GM19023 (cell line): Measurements from ENCODE around the gene TLE4.
A peak's percentile ranks its signal among the peaks of the same experiment; 100 is the strongest.

Experiments used
- ATAC-seq: cut with Tn5 transposase; IDR thresholded peaks from one replicate; pipeline ENCODE4 v1.9.1; 2021; ENCODE audit warnings: mild to moderate bottlenecking, moderate library complexity; ENCODE audit not compliant: unreplicated experiment

TLE4 gene

DNA sequence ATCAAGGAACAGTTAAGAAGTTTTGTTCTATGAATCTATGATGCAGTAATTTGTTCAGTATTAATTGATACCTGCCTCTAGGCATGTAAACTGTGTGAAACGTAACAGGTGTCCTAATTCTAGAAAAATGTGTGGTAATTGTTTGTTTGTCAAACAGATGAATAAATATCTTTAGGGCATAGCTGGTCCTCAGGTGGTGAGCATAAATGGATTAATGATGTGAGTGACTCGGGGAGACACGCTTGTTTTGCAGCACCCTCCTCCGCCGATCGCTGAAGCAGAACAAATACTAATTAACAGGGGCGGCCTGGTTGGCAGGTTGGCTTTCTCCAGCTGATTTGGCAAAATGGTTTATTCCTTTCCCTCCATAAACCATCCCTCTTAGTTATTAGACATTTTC lies 88.8 kb downstream of the TLE4 start:
- no peak for ATAC-seq

DNA sequence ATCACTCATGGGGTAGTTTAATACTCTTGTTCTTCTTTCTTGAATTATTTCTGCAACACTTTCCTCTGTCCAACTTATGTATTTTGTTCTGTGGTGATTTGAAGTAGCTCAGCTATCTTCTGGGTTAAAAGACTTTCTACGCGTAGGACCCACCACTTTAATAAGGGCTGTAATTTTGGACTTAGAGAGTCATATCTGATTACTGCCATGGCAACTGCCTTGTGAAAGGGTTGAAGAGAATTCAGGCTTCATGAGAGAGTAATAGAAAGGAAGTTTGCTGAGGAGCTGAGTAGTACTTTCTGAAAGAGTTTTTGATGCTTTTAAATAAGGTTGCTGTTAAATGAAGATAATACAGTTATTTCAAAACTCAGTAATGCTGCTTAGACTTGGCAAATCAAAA lies 89.5 kb downstream of the TLE4 start:
- ATAC-seq, result no peak

DNA sequence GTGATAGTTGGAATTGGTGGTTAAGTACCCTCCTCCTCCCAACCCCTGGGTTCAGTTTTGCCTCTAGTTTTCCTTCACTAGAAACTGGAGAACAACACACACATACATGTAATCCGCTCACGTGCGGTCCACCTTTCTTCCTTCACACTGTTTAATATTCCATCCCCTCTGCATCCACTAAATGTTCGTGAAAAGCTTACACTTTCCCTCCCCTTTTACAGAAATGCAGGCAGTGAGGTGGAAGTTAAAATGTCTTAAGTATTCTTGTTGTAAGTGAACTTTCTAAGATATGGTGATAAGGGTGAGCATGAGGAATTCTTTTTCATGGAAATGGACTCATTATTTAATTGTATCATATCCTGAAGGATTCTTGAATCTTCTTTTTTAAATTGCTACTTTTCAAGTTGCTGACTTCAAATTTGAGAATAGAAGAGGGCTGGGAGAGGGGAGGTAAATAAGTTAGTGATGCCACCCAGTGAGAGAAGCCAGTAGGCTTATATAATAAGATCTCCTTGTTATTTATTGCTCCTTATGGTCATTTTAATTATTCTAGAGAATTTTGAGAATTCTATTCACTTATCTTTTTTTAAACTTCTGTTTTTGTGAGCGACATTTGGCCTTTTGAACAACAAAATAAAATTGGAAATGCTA lies 90.2 kb downstream of the TLE4 start:
- ATAC-seq, result no peak

DNA sequence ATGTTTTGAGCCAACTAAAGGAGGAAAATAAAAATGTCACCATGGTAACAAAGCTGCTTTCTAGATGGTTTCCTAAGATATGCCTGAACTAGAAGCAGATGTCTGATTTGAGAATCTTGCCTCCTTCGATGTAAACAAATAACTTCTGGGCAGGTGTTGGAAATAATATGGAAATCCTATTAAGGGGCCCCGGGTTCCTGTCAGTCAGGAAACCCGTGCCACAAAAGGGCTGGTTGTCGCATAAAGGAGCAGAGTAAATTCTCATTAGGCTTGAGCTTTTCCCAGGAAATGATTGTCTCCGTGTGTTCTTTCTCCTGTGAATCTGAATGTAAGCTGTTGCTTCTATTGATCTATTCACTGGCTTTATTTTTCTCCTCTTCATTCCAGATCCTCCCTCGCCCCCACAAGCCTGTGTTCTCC lies 90.8 kb downstream of the TLE4 start:
- ATAC-seq, result no peak

DNA sequence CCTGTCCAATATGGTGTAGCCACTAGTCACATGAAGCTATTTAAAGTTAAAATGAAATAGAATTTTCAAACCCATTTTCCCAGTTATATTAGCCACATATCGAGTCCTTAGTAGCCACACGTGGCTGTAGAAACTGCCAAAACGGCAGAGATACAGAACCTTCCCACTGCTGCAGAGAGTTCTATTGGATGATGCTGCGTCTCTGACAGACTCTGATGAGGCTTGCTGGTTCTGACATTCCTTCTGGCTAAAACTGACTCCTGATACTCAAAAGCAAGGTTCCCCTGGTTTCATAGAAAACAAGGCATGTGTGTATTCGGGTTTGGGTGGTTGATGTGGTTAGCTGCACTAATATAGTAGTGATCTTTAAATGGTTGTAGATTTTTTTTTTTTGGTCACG lies 91.5 kb downstream of the TLE4 start:
- no peak for ATAC-seq

DNA sequence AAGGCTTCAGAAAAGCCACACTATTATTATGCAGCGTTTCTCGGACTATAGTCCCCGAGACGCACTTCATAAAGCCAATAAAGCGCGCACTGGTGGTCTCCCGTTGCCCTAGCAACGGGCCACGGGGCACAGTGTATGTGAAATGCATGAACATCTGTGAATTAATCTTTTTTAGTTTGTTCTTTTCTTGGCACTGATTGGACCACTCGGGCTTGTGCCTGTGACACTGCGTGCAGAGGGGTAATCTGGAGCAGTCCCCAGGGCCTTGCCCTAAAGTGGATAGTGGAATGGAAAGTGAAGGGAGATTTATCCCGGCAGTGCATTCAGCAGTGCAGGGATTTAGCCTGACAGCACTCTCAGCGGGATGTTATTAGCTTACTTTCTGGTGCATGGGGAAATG lies 92.1 kb downstream of the TLE4 start:
- no peak for ATAC-seq

DNA sequence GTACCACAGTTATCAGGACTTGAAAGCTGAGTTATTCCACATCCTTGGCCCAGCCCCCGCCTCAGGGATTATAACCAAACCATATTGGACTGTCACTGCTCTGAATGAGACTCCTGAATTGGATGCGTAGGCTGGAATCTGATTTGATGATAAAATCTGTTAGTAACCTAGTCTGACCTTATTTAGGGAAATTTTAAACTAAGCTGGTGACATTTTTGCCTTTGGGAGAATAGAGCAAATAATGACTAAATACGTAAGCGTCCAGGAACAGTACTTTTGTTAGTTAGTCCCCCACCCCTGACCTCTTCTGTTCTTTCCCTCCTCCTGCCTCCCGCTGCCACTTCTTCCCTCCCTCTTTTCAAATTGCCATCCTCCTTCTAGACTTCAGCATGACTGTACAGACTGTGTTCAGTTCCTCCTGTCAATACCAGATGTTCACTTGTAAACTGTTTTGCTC lies 92.6 kb downstream of the TLE4 start:
- no peak for ATAC-seq

DNA sequence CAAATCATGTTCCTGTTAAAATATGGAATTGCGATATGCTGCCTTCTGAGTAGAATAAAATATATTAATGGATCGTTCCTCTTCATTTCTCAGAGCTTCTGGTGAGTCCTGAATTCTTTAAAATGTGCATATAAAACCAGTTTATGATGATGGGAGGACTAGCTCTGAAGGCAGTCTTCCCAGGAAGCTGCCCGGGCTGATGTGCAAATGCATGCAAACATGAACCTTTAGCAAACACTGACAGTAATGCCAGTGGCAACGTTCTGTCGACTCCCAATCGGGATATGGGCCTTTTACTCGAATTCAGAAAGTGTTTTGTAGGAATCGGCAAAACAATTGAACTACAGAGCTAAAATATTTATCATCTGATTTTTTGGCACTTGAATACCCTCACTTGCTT lies 93.6 kb downstream of the TLE4 start:
- ATAC-seq, result no peak

DNA sequence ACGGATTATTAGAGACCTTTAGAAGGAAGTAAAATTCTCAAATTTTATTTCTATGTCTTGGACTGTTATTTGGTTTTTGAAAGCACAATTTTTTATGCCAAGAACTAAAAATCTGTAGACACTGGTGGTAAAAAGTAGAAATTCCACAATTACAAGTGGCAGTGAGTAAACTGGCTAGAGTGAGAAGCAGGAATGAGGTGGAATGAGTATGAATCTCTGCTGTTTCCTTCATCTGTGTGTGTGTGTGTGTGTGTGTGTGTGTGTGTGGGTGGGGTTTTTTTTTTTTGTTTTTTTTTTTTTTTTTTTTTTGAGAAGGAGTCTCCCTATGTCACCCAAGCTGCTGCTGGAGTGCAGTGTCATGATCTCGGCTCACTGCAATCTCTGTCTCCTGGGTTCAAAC lies 94.2 kb downstream of the TLE4 start:
- ATAC-seq, result no peak

DNA sequence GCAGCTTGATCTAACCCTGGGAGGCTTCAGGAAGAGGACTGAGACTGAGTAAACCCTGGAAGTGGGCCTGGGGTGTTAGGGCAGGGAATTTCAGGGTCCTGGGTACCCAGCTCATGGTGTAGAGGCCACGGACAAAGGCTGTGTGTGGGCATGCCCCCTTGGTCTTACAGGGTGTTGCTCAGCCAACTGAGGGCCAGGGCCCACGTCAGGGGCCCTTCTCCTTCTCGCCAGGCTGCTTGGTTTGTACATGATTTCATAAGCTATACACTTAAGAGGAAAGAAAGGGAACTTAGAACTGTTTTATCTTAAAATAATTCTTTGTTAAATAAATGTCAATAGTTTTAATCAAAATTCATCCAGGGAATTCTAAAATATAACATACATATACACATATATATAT lies 95.4 kb downstream of the TLE4 start:
- ATAC-seq, result no peak

DNA sequence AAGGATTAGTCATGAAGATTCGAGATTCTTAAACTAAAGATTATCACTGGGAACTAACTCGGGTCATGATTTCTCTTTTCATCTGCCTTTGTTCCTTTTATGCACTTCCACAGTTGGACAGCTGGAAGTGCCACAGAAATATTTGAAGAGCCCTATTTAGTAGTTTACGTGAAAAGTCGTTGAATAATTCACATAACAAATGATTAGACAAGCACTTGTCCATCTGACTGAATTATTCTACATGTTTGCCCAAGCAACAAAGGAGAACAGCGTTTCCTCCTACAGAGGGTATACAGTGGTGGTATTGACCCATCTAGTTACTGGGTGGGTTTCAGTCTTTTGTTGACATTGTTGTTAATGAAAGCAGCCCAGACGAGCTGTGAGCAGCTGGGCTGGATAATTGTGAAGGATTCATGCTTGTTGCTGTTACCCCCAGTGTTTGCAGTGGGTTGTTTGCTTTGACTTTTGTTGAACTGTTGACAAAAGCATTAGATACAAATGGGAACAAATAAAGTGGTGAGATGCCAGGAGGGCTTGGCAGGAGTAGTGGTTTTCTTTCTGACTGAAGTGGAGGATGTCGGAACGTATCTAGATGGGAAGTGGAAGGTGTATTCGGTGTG lies 96.2 kb downstream of the TLE4 start:
- no peak for ATAC-seq

DNA sequence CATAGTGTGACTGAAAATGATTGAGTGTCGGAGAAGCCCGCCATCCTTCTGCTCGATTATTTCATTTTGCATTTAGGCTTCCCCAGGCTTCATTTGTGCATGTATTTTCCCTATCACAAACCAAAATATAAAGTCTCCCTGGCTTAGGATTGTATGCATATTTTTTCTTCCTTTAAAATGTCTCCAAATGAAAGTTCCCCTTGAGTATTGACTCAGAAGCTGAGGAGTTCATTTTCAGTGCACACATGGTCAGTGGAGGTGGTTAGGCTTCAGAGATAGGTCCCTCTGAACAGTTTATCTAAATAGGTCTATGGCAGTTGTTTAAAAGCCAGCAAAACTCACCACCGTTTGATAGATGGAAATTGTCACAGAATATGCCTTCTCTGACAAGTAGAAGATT lies 97.2 kb downstream of the TLE4 start:
- no peak for ATAC-seq

DNA sequence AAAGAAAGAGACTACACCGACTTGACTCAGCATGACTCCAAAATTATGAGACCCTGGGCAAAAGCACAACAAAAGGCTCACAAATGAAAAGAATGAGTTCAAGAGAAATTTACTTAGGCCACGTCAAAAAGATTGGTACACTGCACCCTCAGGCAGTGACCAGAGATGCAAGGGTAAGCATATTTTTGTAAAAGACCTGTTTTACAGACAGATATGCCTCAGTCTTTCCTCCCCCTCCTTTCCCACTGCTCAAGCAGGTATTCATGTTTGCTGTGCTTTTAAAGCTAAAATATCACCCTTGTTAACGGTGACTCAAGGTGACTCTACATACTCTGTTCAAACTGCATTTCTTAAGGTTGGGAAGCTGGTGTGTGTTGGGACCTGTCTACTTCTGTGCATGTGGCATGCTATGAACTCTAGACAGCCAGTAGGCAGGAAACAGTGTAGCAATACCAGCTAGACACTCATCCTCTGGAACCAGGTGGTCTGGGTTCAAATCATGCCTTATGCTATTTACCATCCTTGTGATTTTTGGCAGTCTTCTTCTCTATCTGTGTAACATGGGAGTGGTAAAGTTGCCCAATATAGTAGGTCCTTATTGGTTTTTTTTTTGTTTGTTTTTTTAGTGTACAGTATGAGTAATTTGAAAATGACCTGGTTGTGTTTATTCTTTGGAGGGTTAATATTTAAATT lies 98.7 kb downstream of the TLE4 start:
- ATAC-seq, result no peak

DNA sequence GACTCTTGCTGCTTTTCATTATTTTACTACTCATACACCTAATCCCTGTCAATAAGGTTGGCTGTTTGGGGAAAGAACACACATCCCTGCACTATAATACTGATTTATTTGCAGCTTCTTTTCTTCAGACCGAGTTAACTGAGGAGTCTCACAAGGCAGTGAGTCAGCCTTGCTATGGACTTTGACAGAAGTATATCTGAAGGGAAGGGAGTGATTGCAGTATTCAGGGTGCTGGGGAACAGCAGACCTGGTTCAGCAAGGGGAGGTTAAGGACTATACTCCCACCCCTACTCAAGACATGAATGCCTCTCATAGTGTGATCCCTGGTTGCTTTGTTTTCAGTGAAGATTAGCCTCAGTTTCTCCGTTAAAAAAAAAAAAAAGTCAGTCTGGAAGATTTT lies 99.8 kb downstream of the TLE4 start:
- no peak for ATAC-seq

DNA sequence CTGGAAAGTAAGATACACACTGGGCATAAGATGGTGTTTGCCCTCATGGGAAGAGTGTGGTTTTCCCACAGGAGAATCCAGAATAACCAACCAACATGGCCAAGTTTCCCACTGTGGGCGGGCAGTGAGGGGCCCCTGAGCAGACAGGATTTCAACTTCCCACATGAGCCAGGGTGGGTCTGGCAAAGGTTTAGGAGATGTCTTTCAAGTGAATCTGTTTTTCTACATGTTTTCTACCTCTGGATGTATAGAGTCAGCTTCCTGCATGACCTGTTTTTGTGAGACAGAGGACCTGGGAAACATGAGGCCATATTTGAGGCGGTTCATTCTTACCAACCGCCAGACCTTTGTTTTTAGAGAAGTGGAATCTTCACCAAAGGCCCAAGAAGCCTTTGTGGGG lies 100.5 kb downstream of the TLE4 start:
- ATAC-seq, result no peak

DNA sequence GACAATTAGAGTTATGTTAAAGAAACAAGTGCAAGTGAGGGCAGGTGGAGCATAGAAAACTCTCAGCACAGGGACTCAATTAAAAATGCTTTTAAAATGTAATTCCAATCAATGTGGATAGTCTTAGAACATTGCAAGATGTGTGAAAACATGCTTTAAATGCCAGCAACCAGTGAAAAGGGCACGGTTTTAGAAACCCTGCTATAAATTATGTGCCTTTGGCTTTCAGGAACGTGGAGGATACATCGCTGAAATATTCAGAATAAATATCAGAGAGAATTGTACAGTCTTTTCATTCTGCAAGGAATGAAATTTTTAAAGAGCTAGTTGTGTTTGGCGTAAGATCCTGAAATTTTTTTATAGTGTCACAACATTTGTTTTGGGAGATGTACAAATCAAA lies 101.1 kb downstream of the TLE4 start:
- no peak for ATAC-seq

DNA sequence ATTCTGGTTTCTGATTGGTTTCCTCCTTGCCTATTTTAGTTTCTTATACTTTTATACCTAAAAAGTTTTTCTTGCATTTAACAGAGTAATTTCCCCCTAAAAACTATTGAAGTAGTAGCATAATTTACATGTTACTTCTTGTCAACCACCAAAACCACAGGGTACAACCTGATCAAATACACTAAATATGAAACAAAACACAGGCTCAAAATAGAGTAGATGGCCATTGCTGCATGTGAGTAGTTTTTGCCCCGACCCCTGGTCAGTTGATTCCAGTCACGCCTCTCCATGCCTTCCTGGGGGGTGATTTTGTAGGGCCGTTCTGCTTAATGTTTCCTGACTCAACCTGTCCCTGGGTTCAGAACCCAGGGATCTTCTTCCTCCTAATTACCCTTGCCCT lies 101.8 kb downstream of the TLE4 start:
- ATAC-seq, result peak; percentile 73

DNA sequence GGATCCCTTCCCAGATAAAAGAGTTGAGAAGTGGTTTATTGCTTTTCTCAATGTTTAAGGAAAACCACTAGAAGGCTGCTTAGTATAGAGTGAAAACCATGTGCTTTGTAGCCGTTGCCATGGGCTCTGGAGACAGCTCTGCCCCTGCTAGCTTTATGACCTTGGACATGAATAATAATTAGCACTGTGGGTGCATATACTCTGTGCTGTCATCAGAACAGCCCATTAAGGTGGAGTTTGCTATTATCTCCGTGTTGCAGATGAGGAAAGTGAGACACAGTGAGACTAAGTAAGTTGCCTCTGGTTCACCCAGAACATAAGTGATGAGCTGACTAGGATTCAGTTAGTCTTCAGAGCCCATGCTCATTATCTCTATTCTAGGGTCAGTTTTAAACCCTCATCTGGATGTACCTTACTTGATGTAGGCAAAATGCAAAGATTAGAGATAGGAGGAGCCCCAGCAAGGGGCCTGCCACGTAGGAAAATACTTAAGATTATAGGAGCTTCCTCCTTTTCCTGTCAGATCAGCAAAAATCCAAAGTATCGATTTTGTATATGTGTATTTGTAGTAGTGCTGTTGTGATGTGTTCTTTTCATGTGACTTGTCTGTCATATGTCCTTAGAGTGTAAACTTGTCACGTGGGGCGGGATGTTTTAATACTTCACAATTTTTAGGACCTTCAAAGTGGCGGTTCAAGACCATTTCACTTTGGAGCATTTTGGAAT lies 102.5 kb downstream of the TLE4 start:
- ATAC-seq, result peak; percentile 50

DNA sequence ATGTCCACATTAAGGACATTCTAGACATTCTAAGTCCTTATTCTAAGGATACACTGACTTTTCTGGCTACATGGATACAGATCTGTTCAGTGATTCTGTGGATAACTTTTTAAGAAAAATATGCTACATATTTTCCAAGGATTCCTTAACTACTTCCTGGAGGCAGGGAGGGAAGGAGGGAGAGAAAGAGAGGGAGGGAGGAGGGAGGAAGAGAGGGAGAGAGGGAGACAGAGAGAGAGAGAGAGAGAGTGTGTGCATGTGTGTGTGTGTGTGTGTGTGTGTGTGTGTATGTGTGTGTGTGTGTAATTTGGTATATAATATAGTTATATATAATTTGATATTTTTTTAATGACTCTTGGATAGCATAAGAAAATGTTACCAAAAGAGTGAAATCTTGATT lies 109.8 kb downstream of the TLE4 start:
- no peak for ATAC-seq

DNA sequence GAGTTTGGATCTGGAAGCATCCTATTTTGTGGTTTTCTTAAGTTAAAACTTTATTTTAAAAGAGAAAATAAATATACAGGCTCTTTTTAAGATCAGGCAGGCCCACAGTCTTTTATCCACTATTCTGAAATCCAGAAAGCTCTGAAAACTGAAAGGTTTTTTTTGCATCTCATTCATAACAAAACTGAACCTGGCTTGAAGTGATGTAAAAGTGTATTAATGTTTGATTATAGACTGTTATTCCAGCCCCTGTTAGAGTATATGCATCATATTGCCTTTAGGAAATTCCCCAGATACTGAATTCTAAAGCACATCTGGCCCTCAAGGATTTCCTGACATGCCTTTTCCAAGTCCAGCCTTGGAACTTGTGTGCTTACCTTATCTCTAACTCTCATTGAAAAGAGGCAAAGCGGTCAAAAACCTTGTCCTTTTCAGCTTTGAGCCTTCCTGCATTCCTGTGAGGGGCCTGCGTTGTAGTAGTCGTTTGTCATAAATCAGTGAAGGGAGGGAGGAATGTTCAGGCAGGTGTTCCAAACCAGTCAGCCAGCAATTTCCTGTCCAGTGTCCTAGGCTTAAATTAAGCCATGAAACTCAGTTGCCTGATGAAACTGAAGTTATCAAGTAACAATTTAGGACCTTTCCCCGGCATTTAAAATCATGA lies 110.4 kb downstream of the TLE4 start:
- ATAC-seq, result no peak

DNA sequence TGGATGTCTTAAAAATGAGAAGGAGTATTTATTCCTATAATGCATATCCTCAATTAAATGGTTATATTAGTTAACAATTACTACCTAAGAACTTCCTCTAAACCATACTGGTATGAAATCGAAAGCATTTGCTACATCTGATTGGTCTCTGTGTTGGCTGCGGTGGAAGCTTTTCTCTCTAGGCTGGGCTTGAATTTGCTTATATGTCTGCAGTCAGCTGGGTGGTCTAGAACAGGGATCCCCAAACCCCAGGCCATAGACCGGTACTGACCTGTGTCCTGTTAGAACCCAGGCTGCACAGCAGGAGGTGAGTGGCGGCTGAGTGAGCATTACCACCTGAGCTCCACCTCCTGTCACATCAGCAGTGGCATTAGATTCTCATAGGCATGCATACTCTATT lies 112.3 kb downstream of the TLE4 start:
- ATAC-seq, result no peak
